Stomach (tissue), 9 donors: ENCODE measurements around the gene EIF5. TPM values are rescaled to one million over a fixed set of nuclear protein-coding genes. Genes with fewer than 3 reads are reported as not detected.

Experiments used
- DNase-seq, 2 donors: peaks; one replicate each; pipeline versions ENCODE4 v3.0.0 to v3.0.0-alpha.2; 2013 to 2019
- H3K27ac ChIP-seq, 5 donors: fragments of 200-600 bp in 4 of 5; sonication (generic) in 4 of 5; one replicate each; pipeline ENCODE4 v1.5.1; 2013 to 2019; ENCODE audit warnings: mild to moderate bottlenecking in 1 of 5, moderate library complexity in 1 of 5
- H3K27me3 ChIP-seq, 3 donors: fragments of 200-600 bp; sonication (generic); one replicate each; pipeline ENCODE4 v1.5.1; 2017 to 2019; ENCODE audit warnings: mixed run types in 1 of 3
- H3K36me3 ChIP-seq, 4 donors: fragments of 200-600 bp; sonication (generic); 1 replicate in 3 of 4; 2 replicates in 1 of 4; pipeline ENCODE4 v1.5.1; 2016 to 2019
- H3K4me1 ChIP-seq, 4 donors: fragments of 200-600 bp; sonication (generic); one replicate each; pipeline ENCODE4 v1.5.1; 2016 to 2019
- H3K4me3 ChIP-seq, 4 donors: fragments of 200-600 bp; sonication (generic) in 3 of 4; one replicate each; pipeline ENCODE4 v1.5.1; 2016 to 2019; ENCODE audit warnings: mild to moderate bottlenecking in 1 of 4
- H3K9me3 ChIP-seq, 4 donors: fragments of 200-600 bp; sonication (generic); one replicate each; pipeline ENCODE4 v1.5.1; 2016 to 2019
- EP300 ChIP-seq: sonication (generic); formaldehyde crosslinking; IDR thresholded peaks from one replicate; pipeline ENCODE4 v1.6.1; 2017; ENCODE audit warnings: antibody characterized with exemption
- POLR2A ChIP-seq, 4 donors: fragments of 450-650 bp; IDR thresholded peaks; one replicate each; pipeline ENCODE4 v1.6.1; 2016; ENCODE audit warnings: antibody characterized with exemption in 4 of 4, control low read depth in 2 of 4, mild to moderate bottlenecking in 1 of 4, moderate library complexity in 1 of 4
- POLR2AphosphoS5 ChIP-seq, 3 donors: sonication (generic); formaldehyde crosslinking; IDR thresholded peaks; one replicate each; pipeline ENCODE4 v1.6.1; 2016; ENCODE audit warnings: antibody characterized with exemption in 3 of 3
- WGBS, 5 donors: extraction: QIAGEN DNeasy Blood & Tissue Kit in 3 of 5; methylation state at CpG; one replicate each; pipeline versions ENCODE4 v1.1.5 to v1.1.7; 2013 to 2018; 5-methylcytosine and 5-hydroxymethylcytosine counted together
- intact Hi-C: fragments of 100-400 bp; cut with DNase I; formaldehyde crosslinking; loops from one replicate; pipeline ENCODE4 v1.15.1; 2023; ENCODE audit warnings: low total_unique reads
- polyA plus RNA-seq, 3 donors: library from polyadenylated mRNA; stranded (reverse); fragments of 200-250 nt; gene quantifications; one replicate each; pipeline ENCODE4 v1.2.3, GENCODE V29; 2013
- total RNA-seq, 5 donors: library from RNA; depleted of rRNA; stranded (reverse); fragments of >200 nt; gene quantifications; one replicate each; pipeline versions ENCODE4 v1.1.0 to v1.2.3, GENCODE V29; 2014 to 2016
- TF ChIP-seq, protein P1 (sequence below), 7 experiments: fragments of 450-650 bp in 4 of 7; fragments of 200-600 bp in 3 of 7; sonication (generic) in 3 of 7; IDR thresholded peaks; one replicate each; pipeline ENCODE4 v1.5.1; 2016 to 2019; ENCODE audit warnings: antibody characterized with exemption in 7 of 7, control low read depth in 2 of 7, mild to moderate bottlenecking in 1 of 7
- donor health status: healthy with polysubstance abuse.
- donor health status: Bipolar disorder and iron deficiency.
- donor health status: healthy.

EIF5 gene
- total and polyA plus RNA-seq, 8 donors = 44.3 to 401 (median 134) TPM

- Histone ChIP-seq H3K9me3 (peaks cover 7 to 15% (median 12%) of the 10 kb centered on the region in 4 donors), H3K27me3 (no peaks in the 10 kb centered on the region), H3K4me3 (no peak overlapping the region), H3K36me3 (no peaks in the 10 kb centered on the region), H3K4me1 (no peaks in the 10 kb centered on the region), H3K27ac (no peak overlapping the region)
- DNase-seq = no peak
- 76 to 85% (median 84%) methylated on average over 6 of the region's 6 CpGs for WGBS, 5 donors
- intact Hi-C loops = no loop called here
- TF ChIP-seq, protein P1, sequence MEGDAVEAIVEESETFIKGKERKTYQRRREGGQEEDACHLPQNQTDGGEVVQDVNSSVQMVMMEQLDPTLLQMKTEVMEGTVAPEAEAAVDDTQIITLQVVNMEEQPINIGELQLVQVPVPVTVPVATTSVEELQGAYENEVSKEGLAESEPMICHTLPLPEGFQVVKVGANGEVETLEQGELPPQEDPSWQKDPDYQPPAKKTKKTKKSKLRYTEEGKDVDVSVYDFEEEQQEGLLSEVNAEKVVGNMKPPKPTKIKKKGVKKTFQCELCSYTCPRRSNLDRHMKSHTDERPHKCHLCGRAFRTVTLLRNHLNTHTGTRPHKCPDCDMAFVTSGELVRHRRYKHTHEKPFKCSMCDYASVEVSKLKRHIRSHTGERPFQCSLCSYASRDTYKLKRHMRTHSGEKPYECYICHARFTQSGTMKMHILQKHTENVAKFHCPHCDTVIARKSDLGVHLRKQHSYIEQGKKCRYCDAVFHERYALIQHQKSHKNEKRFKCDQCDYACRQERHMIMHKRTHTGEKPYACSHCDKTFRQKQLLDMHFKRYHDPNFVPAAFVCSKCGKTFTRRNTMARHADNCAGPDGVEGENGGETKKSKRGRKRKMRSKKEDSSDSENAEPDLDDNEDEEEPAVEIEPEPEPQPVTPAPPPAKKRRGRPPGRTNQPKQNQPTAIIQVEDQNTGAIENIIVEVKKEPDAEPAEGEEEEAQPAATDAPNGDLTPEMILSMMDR (IDR thresholded peaks at IDR 0.05) = no peak
- TF ChIP-seq POLR2AphosphoS5 (IDR thresholded peaks at IDR 0.05) (no peak), EP300 (no peak), POLR2A (IDR thresholded peaks at IDR 0.05) (no peak)
Measured at GRCh38 chr14:103366741-103367140, 32.7 kb downstream of the EIF5 start.

DNA sequence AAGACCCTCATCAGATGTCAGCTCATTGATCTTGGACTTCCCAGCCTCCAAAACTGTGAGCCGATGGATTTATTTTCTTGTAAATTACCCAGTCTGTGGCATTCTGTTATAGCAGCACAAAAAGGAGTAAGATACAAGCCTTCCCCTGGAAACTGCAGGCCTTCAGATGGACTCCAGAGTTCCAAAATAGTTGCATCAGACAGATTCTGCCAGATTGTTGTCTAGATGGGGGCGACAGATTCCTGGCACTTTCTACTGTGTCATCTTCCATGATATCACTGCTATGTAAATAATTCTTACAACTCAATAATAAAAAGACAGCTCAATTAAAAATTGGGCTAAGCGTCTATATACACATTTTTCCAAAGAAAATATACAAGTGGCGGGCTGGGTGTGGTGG, 34.0 kb downstream of the EIF5 start:
- DNase-seq = no peak
- no peaks in the 10 kb centered on the region for H3K27me3 ChIP-seq
- no peaks in the 10 kb centered on the region for H3K36me3 ChIP-seq
- peaks cover under 1 to 9% (median 4%) of the 10 kb centered on the region in 4 donors for H3K9me3 ChIP-seq
- H3K27ac ChIP-seq = no peak overlapping the region
- no peaks in the 10 kb centered on the region for H3K4me1 ChIP-seq
- intact Hi-C loops = no loop called here
- no peak overlapping the region for H3K4me3 ChIP-seq
- TF ChIP-seq, protein P1 (IDR thresholded peaks at IDR 0.05) = no peak
- TF ChIP-seq POLR2AphosphoS5 (IDR thresholded peaks at IDR 0.05) = no peak
- no peak for TF ChIP-seq POLR2A (IDR thresholded peaks at IDR 0.05)
- TF ChIP-seq EP300 = no peak
- 80 to 94% (median 83%) methylated on average over 4 of the region's 4 CpGs for WGBS, 5 donors

DNA sequence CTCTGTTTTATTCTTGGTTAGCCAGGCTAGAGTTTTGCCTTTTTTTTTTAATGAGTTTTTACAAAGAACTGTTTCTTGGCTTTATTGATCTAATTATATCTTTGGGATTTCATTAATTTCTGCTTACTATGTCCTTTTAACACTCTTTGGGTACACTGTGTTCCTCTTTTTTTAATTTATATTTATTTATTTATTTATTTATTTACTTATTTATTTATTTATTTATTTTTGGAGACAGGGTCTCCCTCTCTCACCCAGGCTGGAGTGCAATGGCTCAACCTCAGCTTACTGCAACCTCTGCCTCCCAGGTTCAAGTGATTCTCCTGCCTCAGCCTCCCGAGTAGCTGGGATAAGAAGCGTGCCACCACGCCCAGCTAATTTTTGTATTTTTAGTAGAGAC, 36.0 kb downstream of the EIF5 start:
- Histone ChIP-seq H3K4me1 (no peaks in the 10 kb centered on the region), H3K4me3 (no peak overlapping the region), H3K27ac (no peak overlapping the region), H3K36me3 (no peaks in the 10 kb centered on the region), H3K27me3 (peaks cover 0 to 7% (median 0%) of the 10 kb centered on the region in 3 donors), H3K9me3 (no peaks in the 10 kb centered on the region)
- 82 to 93% (median 93%) methylated on average over 3 of the region's 3 CpGs for WGBS, 5 donors
- DNase-seq = no peak
- TF ChIP-seq EP300 = no peak
- TF ChIP-seq, protein P1 (IDR thresholded peaks at IDR 0.05) = no peak
- TF ChIP-seq POLR2AphosphoS5 (IDR thresholded peaks at IDR 0.05) = no peak
- TF ChIP-seq POLR2A (IDR thresholded peaks at IDR 0.05) = no peak
- intact Hi-C loops = no loop called here

GRCh38 chr14:103372017-103372416, 38.0 kb downstream of the EIF5 start:
- intact Hi-C loops = no loop called here
- WGBS, 5 donors = 64 to 80% (median 71%) methylated on average over 2 to 23 of the region's 23 CpGs
- TF ChIP-seq, protein P1 (IDR thresholded peaks at IDR 0.05) = no peak
- TF ChIP-seq EP300 = no peak
- TF ChIP-seq POLR2AphosphoS5 (IDR thresholded peaks at IDR 0.05) = no peak
- no peak for TF ChIP-seq POLR2A (IDR thresholded peaks at IDR 0.05)
- no peak overlapping the region for H3K4me3 ChIP-seq
- peaks cover 0 to 7% (median 0%) of the 10 kb centered on the region in 3 donors for H3K27me3 ChIP-seq
- H3K4me1 ChIP-seq = no peaks in the 10 kb centered on the region
- no peaks in the 10 kb centered on the region for H3K9me3 ChIP-seq
- no peak for DNase-seq
- H3K27ac ChIP-seq = no peak overlapping the region
- no peaks in the 10 kb centered on the region for H3K36me3 ChIP-seq
